Measurements from ENCODE around the gene MYO3B.

DNA sequence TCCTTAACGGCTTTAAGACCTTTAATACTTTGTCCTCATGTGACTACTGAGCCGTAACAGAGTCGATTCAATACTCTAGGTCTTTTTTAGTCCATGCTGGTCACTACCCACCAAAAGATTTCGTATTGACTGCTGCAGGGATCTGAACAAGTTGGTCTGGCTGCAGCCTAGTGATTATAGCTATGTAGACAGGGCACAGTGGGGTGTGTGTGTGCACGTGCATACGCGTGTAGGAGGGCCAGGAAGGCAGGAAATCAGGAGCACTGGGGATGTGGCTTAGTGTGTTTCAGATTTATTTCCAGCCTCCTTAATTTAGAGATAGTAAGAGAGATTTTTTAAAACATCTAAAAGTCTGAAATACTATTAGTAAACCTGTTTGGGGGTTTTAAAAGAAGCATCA, 161.4 kb downstream of the MYO3B start:
- TF ChIP-seq, protein P1, sequence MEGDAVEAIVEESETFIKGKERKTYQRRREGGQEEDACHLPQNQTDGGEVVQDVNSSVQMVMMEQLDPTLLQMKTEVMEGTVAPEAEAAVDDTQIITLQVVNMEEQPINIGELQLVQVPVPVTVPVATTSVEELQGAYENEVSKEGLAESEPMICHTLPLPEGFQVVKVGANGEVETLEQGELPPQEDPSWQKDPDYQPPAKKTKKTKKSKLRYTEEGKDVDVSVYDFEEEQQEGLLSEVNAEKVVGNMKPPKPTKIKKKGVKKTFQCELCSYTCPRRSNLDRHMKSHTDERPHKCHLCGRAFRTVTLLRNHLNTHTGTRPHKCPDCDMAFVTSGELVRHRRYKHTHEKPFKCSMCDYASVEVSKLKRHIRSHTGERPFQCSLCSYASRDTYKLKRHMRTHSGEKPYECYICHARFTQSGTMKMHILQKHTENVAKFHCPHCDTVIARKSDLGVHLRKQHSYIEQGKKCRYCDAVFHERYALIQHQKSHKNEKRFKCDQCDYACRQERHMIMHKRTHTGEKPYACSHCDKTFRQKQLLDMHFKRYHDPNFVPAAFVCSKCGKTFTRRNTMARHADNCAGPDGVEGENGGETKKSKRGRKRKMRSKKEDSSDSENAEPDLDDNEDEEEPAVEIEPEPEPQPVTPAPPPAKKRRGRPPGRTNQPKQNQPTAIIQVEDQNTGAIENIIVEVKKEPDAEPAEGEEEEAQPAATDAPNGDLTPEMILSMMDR (IDR thresholded peaks at IDR 0.05) = no peak
- TF ChIP-seq EZH2 (IDR thresholded peaks at IDR 0.05) (no peak), EZH2phosphoT487 (IDR thresholded peaks at IDR 0.05) (no peak)
